ENCODE measurements around the gene SLC22A4. TPM values are rescaled to one million over a fixed set of nuclear protein-coding genes. Genes with fewer than 3 reads are reported as not detected.

Gene SLC22A4
- total RNA-seq, 1 donor from 2014 or later = 2.2 TPM

DNA sequence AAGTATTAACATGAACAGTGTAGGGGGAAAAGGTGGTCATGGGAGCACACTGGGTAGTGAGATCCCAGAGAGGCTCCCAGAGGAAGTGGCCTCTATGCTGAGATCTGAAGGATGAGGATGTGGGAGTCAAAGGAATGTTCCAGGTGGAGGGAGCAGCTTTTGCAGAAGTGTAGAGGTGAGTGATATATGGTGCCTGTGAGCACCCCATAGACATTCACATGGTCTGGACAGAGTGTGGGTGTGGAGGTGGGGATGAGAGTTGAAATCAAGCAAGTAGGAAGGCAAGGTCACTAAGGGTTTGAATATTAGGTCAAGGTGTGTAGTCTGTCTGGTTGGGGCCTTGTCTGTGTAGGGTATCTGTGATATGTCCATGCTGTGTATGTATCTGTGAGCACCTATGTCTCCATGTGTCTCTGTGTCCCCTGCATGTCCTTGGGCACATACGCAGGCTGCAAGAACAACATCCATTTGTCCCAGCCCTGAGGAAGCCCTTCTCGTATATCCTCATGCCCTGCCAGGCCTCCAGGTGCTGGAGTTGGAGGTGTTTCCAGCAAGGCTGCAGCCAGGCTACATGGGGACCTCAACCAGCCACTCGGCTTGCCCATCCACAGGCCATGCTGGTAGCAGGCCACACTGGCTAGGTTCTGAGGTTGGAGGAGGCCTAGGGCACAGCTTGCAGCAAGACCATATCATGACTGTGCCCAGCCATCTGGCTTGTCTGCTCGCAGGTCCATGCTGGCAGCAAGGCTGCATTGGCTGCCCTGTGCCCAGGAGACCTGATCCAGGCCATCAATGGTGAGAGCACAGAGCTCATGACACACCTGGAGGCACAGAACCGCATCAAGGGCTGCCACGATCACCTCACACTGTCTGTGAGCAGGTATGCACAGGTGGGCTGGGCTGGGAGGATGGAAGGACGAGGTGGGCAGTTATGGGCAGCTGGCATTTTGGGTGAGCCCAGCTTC lies 32.0 kb upstream of the SLC22A4 start:
- intact Hi-C loops (cut with DNase I) = no loop called here
- DNase-seq (ENCODE audit: low spot score) = no peak

DNA sequence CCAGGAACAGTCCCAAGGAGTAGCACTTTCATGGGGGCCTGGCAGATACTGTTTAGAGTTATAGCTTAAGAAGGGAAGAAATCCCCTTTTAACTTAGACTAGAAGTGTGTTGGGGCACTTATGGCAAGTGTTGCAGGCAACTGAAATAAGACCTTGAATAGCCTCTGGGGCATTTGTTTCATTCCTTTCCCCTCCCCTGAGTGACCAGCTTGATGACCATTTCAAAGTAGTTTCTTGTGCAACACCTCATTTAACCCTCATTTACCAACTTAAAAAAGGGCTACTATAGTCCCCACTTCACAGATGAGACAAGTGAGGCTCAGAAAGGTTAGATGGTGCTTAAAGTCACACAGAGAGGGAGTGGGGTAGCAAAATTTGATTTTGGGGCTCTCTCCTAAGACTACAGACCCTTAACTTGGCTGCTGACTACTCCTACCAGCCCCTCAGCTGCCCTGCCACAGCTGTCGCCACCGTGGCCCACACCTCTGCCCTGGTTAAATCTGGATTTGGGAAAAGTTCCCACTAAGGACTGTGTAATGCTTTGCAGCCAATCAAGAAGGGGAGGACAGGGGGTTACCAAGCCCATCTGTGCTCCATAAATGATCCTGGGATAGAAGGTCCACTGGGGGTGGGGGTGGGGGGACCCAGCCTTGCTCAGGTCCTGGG lies 31.2 kb upstream of the SLC22A4 start:
- intact Hi-C loops (cut with DNase I) = no loop called here

GRCh38 chr5:132263548-132264261 lies 30.5 kb upstream of the SLC22A4 start:
- intact Hi-C loops (cut with DNase I) = no loop called here

More for the DNA sequence above, 31.2 kb upstream of the SLC22A4 start:
- DNase-seq (ENCODE audit: low spot score) = no peak

DNA sequence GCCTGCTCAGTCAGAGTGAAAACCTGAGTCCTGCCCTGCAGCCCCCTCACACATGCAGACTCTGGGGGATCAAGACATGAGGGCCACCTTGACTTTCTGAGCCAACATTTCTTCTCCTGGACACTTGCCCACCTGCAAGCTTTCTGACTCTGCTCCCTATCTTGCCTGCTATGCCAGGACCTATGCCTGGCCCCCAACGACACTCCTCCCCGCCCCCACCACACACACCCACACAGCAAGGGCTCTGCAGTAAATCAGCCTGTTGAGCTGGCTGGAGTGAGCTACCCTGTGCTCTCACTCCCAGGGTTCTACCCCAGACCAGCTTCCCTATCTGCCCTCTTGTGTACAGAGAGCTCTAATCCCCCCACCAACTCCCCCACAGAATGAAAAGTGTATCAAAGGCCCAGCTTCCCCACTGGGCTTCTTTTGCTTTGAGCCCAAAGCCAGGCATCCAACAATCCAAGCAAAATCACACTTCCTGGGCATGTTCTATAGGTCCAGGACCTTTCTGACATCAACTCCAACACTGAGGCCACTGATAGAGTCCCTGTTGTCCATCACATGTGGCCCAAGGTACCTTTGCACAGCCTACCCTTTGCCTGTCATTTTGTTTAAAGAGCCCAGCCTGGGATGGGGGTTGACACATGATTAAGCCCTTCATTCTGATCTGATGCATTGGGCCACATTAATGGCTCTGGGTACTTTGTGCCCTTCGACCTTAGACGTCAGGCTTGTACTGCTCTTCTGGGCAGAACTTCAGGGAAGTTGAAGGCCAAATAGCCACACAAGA lies 29.5 kb upstream of the SLC22A4 start:
- intact Hi-C loops (cut with DNase I) = no loop called here
- no peak for DNase-seq (ENCODE audit: low spot score)

More at GRCh38 chr5:132263548-132264261, 30.5 kb upstream of the SLC22A4 start:
- no peak for DNase-seq (ENCODE audit: low spot score)

- DNase-seq (ENCODE audit: low spot score) = no peak
- intact Hi-C loops (cut with DNase I) = no loop called here
Observed at GRCh38 chr5:132265336-132266030, 28.7 kb upstream of the SLC22A4 start.

DNA sequence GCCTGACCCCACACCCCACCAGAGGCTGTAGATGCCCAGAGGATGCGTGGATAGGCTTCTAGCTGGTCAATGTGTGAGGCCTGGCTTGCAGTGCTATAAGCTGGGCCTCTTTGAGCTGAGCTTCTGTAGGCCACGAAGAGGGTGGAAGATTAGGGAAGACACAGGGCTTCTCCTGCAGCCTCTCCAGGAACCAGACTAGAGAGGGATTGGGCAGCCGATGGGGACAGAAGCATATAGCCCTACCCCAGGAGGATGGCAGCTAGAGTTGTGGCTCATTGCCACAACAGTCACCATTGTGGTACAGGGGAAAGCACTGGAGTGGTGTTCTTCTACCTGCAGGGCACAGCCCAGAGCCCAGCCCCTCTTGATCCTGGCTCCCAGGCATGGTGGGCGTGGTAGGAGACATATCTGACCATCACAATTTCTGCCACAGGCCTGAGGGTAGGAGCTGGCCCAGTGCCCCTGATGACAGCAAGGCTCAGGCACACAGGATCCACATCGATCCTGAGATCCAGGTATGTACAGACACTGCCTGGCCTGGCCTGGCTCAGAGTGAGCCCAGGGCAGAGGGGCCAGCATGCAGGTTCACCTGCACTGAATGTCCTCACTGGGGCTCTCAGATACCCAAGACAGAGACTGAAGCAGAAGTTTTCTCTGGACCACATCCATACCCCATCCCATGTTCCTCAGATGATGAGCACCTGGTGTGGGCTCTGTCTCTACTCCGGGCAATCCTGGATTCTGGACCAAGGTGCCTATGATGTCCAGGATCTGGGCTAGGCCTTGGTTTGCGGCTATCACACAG lies 28.0 kb upstream of the SLC22A4 start:
- intact Hi-C loops (cut with DNase I) = no loop called here
- no peak for DNase-seq (ENCODE audit: low spot score)

- DNase-seq (ENCODE audit: low spot score) = no peak
- intact Hi-C loops (cut with DNase I) = no loop called here
Observed at GRCh38 chr5:132266836-132267160, 27.4 kb upstream of the SLC22A4 start.

GRCh38 chr5:132267166-132267739 lies 26.9 kb upstream of the SLC22A4 start:
- intact Hi-C loops (cut with DNase I) = no loop called here
- no peak for DNase-seq (ENCODE audit: low spot score)

GRCh38 chr5:132267931-132268768 lies 26.0 kb upstream of the SLC22A4 start:
- no peak for DNase-seq (ENCODE audit: low spot score)
- intact Hi-C loops (cut with DNase I) = no loop called here

DNA sequence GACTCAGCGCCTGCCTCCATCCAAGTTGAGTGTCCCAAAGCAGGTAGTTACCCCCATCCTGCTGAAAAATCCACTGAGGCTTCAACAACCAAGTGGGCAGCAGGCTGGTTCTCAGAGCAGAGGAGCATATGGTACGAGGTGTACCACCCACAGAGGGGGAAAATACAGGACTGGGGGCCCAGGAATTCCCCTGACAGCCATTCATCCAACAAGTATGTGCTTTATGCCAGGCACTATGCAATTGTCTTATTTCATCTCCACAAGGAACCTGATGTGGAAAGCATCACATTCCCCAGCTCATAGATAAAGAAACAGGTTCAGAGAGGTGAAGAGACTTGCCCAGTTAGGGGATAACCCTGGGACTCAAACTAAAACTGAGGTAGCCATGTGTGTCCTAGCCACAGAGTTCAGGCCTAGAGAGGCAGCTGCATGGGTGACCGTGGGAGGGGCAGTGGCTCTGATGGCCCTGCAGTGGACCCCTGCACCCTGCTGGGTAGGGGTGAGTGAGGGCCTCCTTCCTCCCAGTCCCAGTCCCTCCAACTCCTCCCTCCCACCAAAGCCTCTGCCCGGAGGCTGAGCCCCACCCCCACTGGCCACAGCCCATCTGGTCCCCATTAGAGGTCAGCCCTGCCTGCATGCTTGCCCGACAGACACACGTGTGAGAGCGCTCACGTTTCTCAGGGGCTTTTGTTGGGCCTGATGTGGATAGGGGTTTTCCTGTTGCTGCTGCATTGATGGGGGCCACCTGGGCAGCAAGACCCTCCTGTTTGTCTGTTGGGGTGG lies 25.2 kb upstream of the SLC22A4 start:
- intact Hi-C loops (cut with DNase I) = no loop called here
- no peak for DNase-seq (ENCODE audit: low spot score)

DNA sequence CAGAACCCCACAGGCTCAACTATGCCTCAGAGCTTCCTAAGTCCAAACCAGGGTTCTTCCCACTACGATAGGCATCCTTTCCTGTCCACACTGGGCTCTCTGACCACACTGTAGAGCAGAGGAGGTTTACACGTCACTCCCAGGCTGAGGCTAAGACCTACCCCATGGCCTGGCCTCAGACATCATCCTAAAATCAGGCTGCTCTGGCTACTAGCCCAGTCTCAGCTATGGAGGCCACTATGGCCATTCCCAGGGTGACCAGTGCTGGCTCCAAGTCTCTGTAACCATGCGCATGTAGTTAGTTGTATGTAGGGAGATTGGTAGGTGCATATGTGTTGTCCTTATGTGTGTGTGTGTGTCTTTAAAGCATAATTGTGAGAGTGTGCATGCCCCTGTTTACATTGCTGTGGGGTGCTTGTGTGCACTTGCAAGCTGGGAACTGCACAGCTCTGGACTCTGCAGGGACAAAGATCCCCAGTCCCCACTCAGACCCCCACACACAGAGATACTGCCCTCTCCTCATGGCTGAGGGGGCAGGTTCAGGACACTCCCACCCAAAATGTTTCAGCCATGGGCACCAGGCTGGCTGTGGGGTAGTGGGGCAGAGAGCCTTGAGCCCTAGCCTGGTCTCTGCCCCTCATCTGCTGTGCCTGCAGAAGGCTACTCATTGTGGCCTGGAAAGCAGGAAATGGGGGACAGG lies 24.4 kb upstream of the SLC22A4 start:
- intact Hi-C loops (cut with DNase I) = loop anchor here (5.0 kb wide), 1 partner anchor 233 kb away; no protein-coding TSS in a partner anchor
- DNase-seq (ENCODE audit: low spot score) = no peak

- no peak for DNase-seq (ENCODE audit: low spot score)
- intact Hi-C loops (cut with DNase I) = loop anchor here (5.0 kb wide), 1 partner anchor 232 kb away; no protein-coding TSS in a partner anchor
Observed at GRCh38 chr5:132270335-132270665, 23.9 kb upstream of the SLC22A4 start.

DNA sequence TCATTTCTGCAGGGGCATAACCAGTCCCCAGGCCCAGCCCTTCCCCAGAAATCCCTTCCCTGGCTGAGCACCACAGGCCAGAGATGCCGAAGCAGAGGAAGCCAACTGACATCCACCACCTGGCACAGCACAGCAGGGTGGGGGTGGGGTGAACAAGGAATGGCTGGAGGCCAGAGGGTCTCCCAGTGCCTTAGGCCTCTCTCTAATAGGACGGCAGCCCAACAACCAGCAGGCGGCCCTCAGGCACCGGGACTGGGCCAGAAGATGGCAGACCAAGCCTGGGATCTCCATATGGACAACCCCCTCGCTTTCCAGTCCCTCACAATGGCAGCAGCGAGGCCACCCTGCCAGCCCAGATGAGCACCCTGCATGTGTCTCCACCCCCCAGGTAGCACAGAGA lies 23.5 kb upstream of the SLC22A4 start:
- intact Hi-C loops (cut with DNase I) = loop anchor here (5.0 kb wide), 1 partner anchor 232 kb away; no protein-coding TSS in a partner anchor
- no peak for DNase-seq (ENCODE audit: low spot score)

DNA sequence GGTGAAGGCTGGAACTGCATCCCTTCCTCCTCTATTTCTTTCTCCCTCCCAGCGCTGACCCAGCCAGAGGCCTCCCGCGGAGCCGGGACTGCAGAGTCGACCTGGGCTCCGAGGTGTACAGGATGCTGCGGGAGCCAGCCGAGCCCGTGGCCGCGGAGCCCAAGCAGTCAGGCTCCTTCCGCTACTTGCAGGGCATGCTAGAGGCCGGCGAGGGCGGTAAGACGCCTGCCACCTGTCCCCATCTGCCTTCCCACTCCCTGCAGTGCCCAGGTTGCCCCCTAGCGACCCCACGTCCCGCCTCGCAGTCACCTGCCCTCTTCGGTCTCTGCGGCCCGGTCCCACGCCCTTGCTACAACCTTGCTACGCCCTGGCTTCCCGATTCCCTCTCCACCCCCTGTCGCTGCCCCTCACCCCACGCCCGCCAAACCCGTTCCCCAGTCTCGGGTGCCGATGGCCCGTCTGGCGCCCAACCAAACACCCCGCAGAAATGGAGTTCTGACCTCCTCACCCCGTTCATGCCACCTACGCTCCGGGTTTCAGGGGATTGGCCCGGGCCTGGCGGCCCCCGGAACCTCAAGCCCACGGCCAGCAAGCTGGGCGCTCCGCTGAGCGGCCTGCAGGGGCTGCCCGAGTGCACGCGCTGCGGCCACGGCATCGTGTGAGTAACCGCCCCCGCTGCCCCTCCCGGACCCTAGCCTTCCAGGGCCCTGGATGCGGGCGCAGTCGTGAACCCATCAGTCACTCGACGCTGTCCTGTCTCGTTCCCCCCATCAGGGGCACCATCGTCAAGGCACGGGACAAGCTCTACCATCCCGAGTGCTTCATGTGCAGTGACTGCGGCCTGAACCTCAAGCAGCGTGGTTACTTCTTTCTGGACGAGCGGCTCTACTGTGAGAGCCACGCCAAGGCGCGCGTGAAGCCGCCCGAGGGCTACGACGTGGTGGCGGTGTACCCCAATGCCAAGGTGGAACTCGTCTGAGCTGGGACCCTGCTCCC lies 22.6 kb upstream of the SLC22A4 start:
- intact Hi-C loops (cut with DNase I) = loop anchor here (5.0 kb wide), 1 partner anchor 231 kb away; no protein-coding TSS in a partner anchor
- no peak for DNase-seq (ENCODE audit: low spot score)
